VCaP (cell line): ENCODE data around the gene PRDM16.
A peak's percentile ranks its signal among the peaks of the same experiment; 100 is the strongest.

ENCODE experiments used
- H3K27ac ChIP-seq: fragments of 450-650 bp; 2 replicates; pipeline ENCODE4 v1.5.1; 2017
- CTCF ChIP-seq: fragments of 450-650 bp; conservative IDR thresholded peaks from 2 replicates; pipeline ENCODE4 v1.5.1; 2017; ENCODE audit warnings: mild to moderate bottlenecking, moderate library complexity

Gene PRDM16

GRCh38 chr1:3455670-3456448 lies 386.9 kb downstream of the PRDM16 start:
- peak overlapping the region; percentile 94 for H3K27ac ChIP-seq
- no peak for TF ChIP-seq CTCF

GRCh38 chr1:3456449-3456963 lies 387.5 kb downstream of the PRDM16 start:
- no peak for TF ChIP-seq CTCF
- H3K27ac ChIP-seq = peak overlapping the region; percentile 8; the same call in 1 of the 2 replicates

- peak overlapping the region; percentile 8; the same call in 1 of the 2 replicates for H3K27ac ChIP-seq
- no peak for TF ChIP-seq CTCF
Measured at GRCh38 chr1:3456964-3457909, 388.2 kb downstream of the PRDM16 start.

- peak overlapping the region; percentile 11 for H3K27ac ChIP-seq
- no peak for TF ChIP-seq CTCF
Measured at GRCh38 chr1:3457910-3458883, 389.2 kb downstream of the PRDM16 start.

GRCh38 chr1:3459051-3459908 lies 390.3 kb downstream of the PRDM16 start:
- peak overlapping the region; percentile 67 for H3K27ac ChIP-seq
- TF ChIP-seq CTCF = no peak

GRCh38 chr1:3459940-3460671 lies 391.1 kb downstream of the PRDM16 start:
- no peak for TF ChIP-seq CTCF

More at GRCh38 chr1:3459940-3460671, 391.1 kb downstream of the PRDM16 start:
- peak overlapping the region; percentile 67 for H3K27ac ChIP-seq
